H1 (cell line): ENCODE results near the gene C3orf80. TPM values are rescaled to one million over a fixed set of nuclear protein-coding genes. Genes with fewer than 3 reads are reported as not detected.

Experiments used
- CTCF ChIA-PET: fragments of 300-600 bp; sonication (Branson Sonifier 250); formaldehyde crosslinking; loops from one replicate; lab custom pipeline; 2021; ENCODE audit not compliant: partially characterized antibody; lab: Charles Lee
- POLR2A ChIA-PET: fragments of 300-600 bp; sonication (Branson Sonifier 250); formaldehyde crosslinking; loops from one replicate; lab custom pipeline; 2021; ENCODE audit warnings: inconsistent platforms; ENCODE audit not compliant: partially characterized antibody; lab: Charles Lee
- DNase-seq, 2 experiments: peaks; one replicate each; pipeline versions ENCODE4 v3.0.0 to v3.0.0-alpha.2; 2010 to 2022; ENCODE audit warnings: low spot score in 2 of 2, low read depth in 1 of 2, mixed read lengths in 1 of 2
- FAIRE-seq: peaks from 2 replicates; lab custom pipeline; 2011; peaks lifted over from hg19 to GRCh38; lab: Jason Lieb, UNC
- H2AFZ ChIP-seq: 2 replicates; pipeline ENCODE4 v1.8.1; 2012; ENCODE audit warnings: low read length, inconsistent platforms
- H2AK5ac ChIP-seq: 2 replicates; pipeline ENCODE4 v1.6.1; 2013; ENCODE audit warnings: low read depth, low read length
- H2BK120ac ChIP-seq: replicated peaks from 2 replicates; pipeline ENCODE3; 2013; ENCODE audit warnings: low read depth, low read length, inconsistent platforms
- H2BK12ac ChIP-seq: 2 replicates; pipeline ENCODE4 v1.6.1; 2013; ENCODE audit warnings: low read depth, low read length
- H2BK15ac ChIP-seq: 2 replicates; pipeline ENCODE4 v1.6.1; 2013; ENCODE audit warnings: low read length
- H2BK20ac ChIP-seq: 2 replicates; pipeline ENCODE4 v1.6.1; 2013; ENCODE audit warnings: low read length
- H2BK5ac ChIP-seq: 2 replicates; pipeline ENCODE4 v1.6.1; 2013; ENCODE audit warnings: low read depth, low read length
- H3K14ac ChIP-seq: 2 replicates; pipeline ENCODE4 v1.6.1; 2013; ENCODE audit warnings: inconsistent platforms; ENCODE audit not compliant: insufficient read length
- H3K18ac ChIP-seq: 2 replicates; pipeline ENCODE4 v1.6.1; 2013; ENCODE audit warnings: low read length; ENCODE audit errors: extremely low read depth
- H3K23ac ChIP-seq: 2 replicates; pipeline ENCODE4 v1.6.1; 2013; ENCODE audit warnings: inconsistent platforms; ENCODE audit not compliant: insufficient read length
- H3K23me2 ChIP-seq: 2 replicates; pipeline ENCODE4 v1.6.1; 2013; ENCODE audit warnings: low read depth, low read length
- H3K27ac ChIP-seq: 2 replicates; pipeline ENCODE4 v1.6.1; 2011; ENCODE audit warnings: low read depth, low read length, inconsistent platforms
- H3K27me3 ChIP-seq, 4 experiments: replicated peaks in 1 of 4; 1 replicate in 1 of 4; 2 replicates in 3 of 4; pipeline versions ENCODE4 v1.6.1 to v1.8.1; 2011 to 2013; ENCODE audit warnings: low read length in 3 of 4, mild to moderate bottlenecking in 3 of 4, inconsistent platforms in 2 of 4, mixed read lengths in 2 of 4, moderate library complexity in 1 of 4; ENCODE audit not compliant: control insufficient read depth in 3 of 4, insufficient read depth in 3 of 4; ENCODE audit errors: extremely low read depth in 1 of 4
- H3K36me3 ChIP-seq, 4 experiments: 2 replicates each; pipeline versions ENCODE4 v1.6.1 to v1.8.1; 2011 to 2013; ENCODE audit warnings: mild to moderate bottlenecking in 4 of 4, low read length in 3 of 4, moderate library complexity in 2 of 4, control low read depth in 1 of 4, inconsistent platforms in 1 of 4; ENCODE audit not compliant: insufficient read depth in 4 of 4, control insufficient read depth in 2 of 4
- H3K4ac ChIP-seq: replicated peaks from 2 replicates; pipeline ENCODE3; 2013; ENCODE audit warnings: low read length, low read depth, mixed read lengths, inconsistent platforms; ENCODE audit not compliant: insufficient read length
- H3K4me1 ChIP-seq, 4 experiments: replicated peaks in 1 of 4; 1 replicate in 1 of 4; 2 replicates in 3 of 4; pipeline versions ENCODE4 v1.6.1 to v1.8.1; 2011 to 2013; ENCODE audit warnings: low read length in 3 of 4, inconsistent platforms in 2 of 4, mixed read lengths in 1 of 4; ENCODE audit not compliant: insufficient read depth in 4 of 4, control insufficient read depth in 3 of 4
- H3K4me2 ChIP-seq, 2 experiments: 2 replicates each; pipeline versions ENCODE4 v1.6.1 to v1.8.1; 2011 to 2013; ENCODE audit warnings: low read depth in 2 of 2, low read length in 2 of 2, control low read depth in 1 of 2, inconsistent platforms in 1 of 2, mild to moderate bottlenecking in 1 of 2; ENCODE audit not compliant: insufficient read depth in 1 of 2
- H3K4me3 ChIP-seq, 4 experiments: fragments of 200-600, 300-600 bp in 1 of 4; sonication (generic), shearing (Covaris generic), sonication (Bioruptor Twin) in 1 of 4; 2 replicates each; pipeline versions ENCODE4 v1.5.1 to v1.8.1; 2011 to 2016; ENCODE audit warnings: low read length in 4 of 4, low read depth in 3 of 4, control low read depth in 2 of 4, inconsistent platforms in 2 of 4, mild to moderate bottlenecking in 2 of 4, mixed read lengths in 1 of 4, moderate library complexity in 1 of 4; ENCODE audit not compliant: insufficient read depth in 2 of 4; ENCODE audit errors: extremely low read depth in 1 of 4
- H3K56ac ChIP-seq: replicated peaks from 2 replicates; pipeline ENCODE3; 2013; ENCODE audit warnings: low read depth, mild to moderate bottlenecking, mixed read lengths, low read length, inconsistent platforms; ENCODE audit not compliant: insufficient read length
- H3K79me1 ChIP-seq: 2 replicates; pipeline ENCODE4 v1.6.1; 2013; ENCODE audit warnings: low read depth, low read length, control low read depth
- H3K79me2 ChIP-seq, 2 experiments: 2 replicates each; pipeline versions ENCODE4 v1.6.1 to v1.8.1; 2012 to 2013; ENCODE audit warnings: low read length in 2 of 2, mild to moderate bottlenecking in 2 of 2, inconsistent platforms in 1 of 2; ENCODE audit not compliant: insufficient read depth in 2 of 2, control insufficient read depth in 1 of 2
- H3K9ac ChIP-seq, 4 experiments: replicated peaks in 1 of 4; 1 replicate in 1 of 4; 2 replicates in 3 of 4; pipeline versions ENCODE4 v1.6.1 to v1.8.1; 2011 to 2013; ENCODE audit warnings: low read depth in 3 of 4, low read length in 3 of 4, control low read depth in 2 of 4, mild to moderate bottlenecking in 2 of 4, moderate library complexity in 2 of 4, inconsistent platforms in 1 of 4; ENCODE audit errors: extremely low read depth in 1 of 4
- H3K9me3 ChIP-seq, 2 experiments: 2 replicates each; pipeline versions ENCODE4 v1.6.1 to v1.8.1; 2012 to 2013; ENCODE audit warnings: mild to moderate bottlenecking in 2 of 2, moderate library complexity in 2 of 2, control low read depth in 1 of 2, inconsistent platforms in 1 of 2, low read depth in 1 of 2, low read length in 1 of 2, mixed read lengths in 1 of 2; ENCODE audit not compliant: insufficient read depth in 2 of 2
- H4K20me1 ChIP-seq, 2 experiments: replicated peaks in 1 of 2; 2 replicates each; pipeline versions ENCODE3 to v1.8.1; 2011 to 2013; ENCODE audit warnings: inconsistent platforms in 2 of 2, low read length in 2 of 2, mild to moderate bottlenecking in 1 of 2; ENCODE audit not compliant: insufficient read depth in 2 of 2, control insufficient read depth in 1 of 2
- H4K5ac ChIP-seq: 2 replicates; pipeline ENCODE4 v1.6.1; 2013; ENCODE audit warnings: low read length, low read depth, mixed read lengths, inconsistent platforms; ENCODE audit not compliant: insufficient read length
- H4K8ac ChIP-seq: 2 replicates; pipeline ENCODE4 v1.8.0; 2013; ENCODE audit warnings: mild to moderate bottlenecking, moderate library complexity, low read length, inconsistent platforms; ENCODE audit not compliant: insufficient read depth; ENCODE audit errors: extremely low read depth
- H4K91ac ChIP-seq: replicated peaks from 2 replicates; pipeline ENCODE3; 2013; ENCODE audit warnings: low read length, mixed read lengths, inconsistent platforms; ENCODE audit not compliant: insufficient read length
- CBX5 ChIP-seq: fragments of 300-800, 300-1000 bp; sonication (generic); IDR thresholded peaks from 2 replicates; pipeline ENCODE4 v1.7.1; 2016; ENCODE audit warnings: antibody characterized with exemption, low read length, low read depth
- NANOG ChIP-seq: IDR thresholded peaks from 2 replicates; pipeline ENCODE4 v1.6.1; 2011; ENCODE audit warnings: low read length, low read depth, mild to moderate bottlenecking, inconsistent platforms; ENCODE audit not compliant: insufficient read depth, poor library complexity, severe bottlenecking
- NRF1 ChIP-seq: IDR thresholded peaks from 2 replicates; pipeline ENCODE4 v1.6.1; 2011; ENCODE audit warnings: mild to moderate bottlenecking, low read depth, low read length, improper control_type of control experiment
- WGBS, 2 experiments: shearing (Covaris generic) in 1 of 2; methylation state at CpG; one replicate each; pipeline versions ENCODE4 v1.1.6 to v1.1.7; 2013 to 2015; ENCODE audit warnings: low lambda C conversion rate in 2 of 2, mixed read lengths in 2 of 2, inconsistent platforms in 1 of 2, low coverage in 1 of 2, missing lambda C conversion rate in 1 of 2; ENCODE audit not compliant: insufficient replicate concordance in 2 of 2, insufficient coverage in 1 of 2, insufficient read length in 1 of 2; ENCODE audit errors: extremely low coverage in 1 of 2, missing lambda C conversion rate in 1 of 2; 5-methylcytosine and 5-hydroxymethylcytosine counted together
- polyA plus RNA-seq, 7 experiments: library from polyadenylated mRNA; depleted of rRNA in 3 of 7; stranded (reverse) in 5 of 7; unstranded in 2 of 7; fragments of >200 nt in 5 of 7; fragments of 200-250 nt in 2 of 7; gene quantifications; 1 replicate in 5 of 7; 2 replicates in 1 of 7; 4 replicates in 1 of 7; pipeline versions ENCODE4 v1.2.1 to v1.2.3, GENCODE V29; 2011 to 2013; ENCODE audit warnings: missing spikeins in 2 of 7, mixed read lengths in 2 of 7
- total RNA-seq: library from RNA; stranded (reverse); fragmentation: NEBNext Ultra II Directional; extraction: Animal tissue kit (Norgen Biotek cat#: 25700); gene quantifications from 2 replicates; pipeline ENCODE4 v1.2.1, GENCODE V29; 2021
- TF ChIP-seq, protein P1 (sequence below): IDR thresholded peaks from 2 replicates; pipeline ENCODE4 v1.6.1; 2011; ENCODE audit warnings: low read length, improper control_type of control experiment

C3orf80 gene
- total and polyA plus RNA-seq, 2 of the 8 experiments (the other 6 are each of a cell fraction or from before 2014, with no cell fraction given): 0.57 to 1.1 TPM

DNA sequence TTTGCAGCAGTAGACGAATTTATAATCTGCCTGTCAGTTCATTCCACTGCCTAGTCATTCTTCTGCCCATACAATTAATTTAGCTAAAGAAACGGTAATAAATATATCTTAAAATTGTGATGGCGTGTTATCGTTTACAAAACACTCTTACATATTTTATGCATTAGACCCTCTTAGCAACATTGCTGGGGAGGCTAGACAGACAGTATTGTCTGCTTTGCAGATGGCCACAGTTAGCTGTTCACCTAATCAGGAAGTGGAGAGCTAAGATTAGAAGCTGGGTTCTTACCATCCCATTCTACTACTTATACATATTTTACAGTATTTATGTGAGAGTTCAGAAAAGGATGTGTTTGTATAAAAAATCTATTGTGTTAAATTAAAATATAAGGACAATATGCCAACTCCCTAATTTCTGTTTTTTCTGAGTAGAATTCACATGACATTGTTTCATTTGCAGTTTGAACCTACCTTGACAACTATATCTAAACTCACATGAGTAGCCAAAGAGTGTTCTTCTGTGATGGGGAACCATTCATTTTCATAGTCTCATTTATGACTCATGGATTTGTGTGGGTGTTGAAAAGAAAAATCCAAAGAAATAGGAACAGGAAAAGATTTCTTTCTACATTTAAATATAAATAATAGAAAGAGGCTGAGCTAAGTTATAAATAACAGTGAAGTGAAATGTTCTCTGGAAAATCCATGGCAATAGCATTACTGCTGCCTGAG lies 41.7 kb upstream of the C3orf80 start:
- Histone ChIP-seq H2BK12ac (no peak overlapping the region), H3K4me3 (no peak overlapping the region), H3K27me3 (no peaks in the 10 kb centered on the region), H2BK20ac (no peak overlapping the region), H4K91ac (no peak overlapping the region), H3K14ac (no peak overlapping the region), H3K79me1 (no peaks in the 10 kb centered on the region), H3K9ac (no peak overlapping the region), H3K27ac (no peak overlapping the region), H3K23ac (no peak overlapping the region), H4K8ac (no peak overlapping the region), H3K4me1 (no peaks in the 10 kb centered on the region), H3K56ac (no peak overlapping the region), H4K5ac (no peak overlapping the region), H4K20me1 (no peaks in the 10 kb centered on the region), H3K23me2 (no peaks in the 10 kb centered on the region), H2BK120ac (no peak overlapping the region), H3K4me2 (no peak overlapping the region), H2BK5ac (no peak overlapping the region), H2BK15ac (no peak overlapping the region), H2AFZ (no peak overlapping the region), H3K36me3 (no peaks in the 10 kb centered on the region), H3K79me2 (no peaks in the 10 kb centered on the region), H3K18ac (no peak overlapping the region), H3K4ac (no peak overlapping the region), H2AK5ac (no peak overlapping the region), H3K9me3 (no peaks in the 10 kb centered on the region)
- 65% methylated on average over 4 of the region's 4 CpGs; no CpG with 5 or more reads in 1 of the 2 experiments for WGBS, 2 experiments
- TF ChIP-seq CBX5 (no peak), NANOG (no peak), NRF1 (no peak)
- TF ChIP-seq, protein P1, sequence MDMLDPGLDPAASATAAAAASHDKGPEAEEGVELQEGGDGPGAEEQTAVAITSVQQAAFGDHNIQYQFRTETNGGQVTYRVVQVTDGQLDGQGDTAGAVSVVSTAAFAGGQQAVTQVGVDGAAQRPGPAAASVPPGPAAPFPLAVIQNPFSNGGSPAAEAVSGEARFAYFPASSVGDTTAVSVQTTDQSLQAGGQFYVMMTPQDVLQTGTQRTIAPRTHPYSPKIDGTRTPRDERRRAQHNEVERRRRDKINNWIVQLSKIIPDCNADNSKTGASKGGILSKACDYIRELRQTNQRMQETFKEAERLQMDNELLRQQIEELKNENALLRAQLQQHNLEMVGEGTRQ: no peak
- ChIA-PET POLR2A (no interaction called here), CTCF (interaction anchor here (0.5 kb wide), 1 partner anchor 39 kb away, joined by 5 read pairs; no protein-coding TSS in a partner anchor)
- FAIRE-seq (no peak), DNase-seq (no peak)
